ENCODE data around the gene SERPINA5. TPM values are rescaled to one million over a fixed set of nuclear protein-coding genes. Genes with fewer than 3 reads are reported as not detected.
A peak's percentile ranks its signal among the peaks of the same experiment; 100 is the strongest.

The SERPINA5 gene
- 0.50 to 0.54 TPM in 2 of 3 replicates, not detected in the other for total RNA-seq
- long read RNA-seq, partial matches to known transcripts: 0 of 1 reads
- long read RNA-seq, other reads (novel, unspliced or antisense): 0 of 1 reads

GRCh38 chr14:94581127-94581999, at the start of gene SERPINA5:
Gene SERPINA5, plus strand, starts transcription at chr14:94581426. Its CDS starts 5,937 bp downstream, at chr14:94587363.
- no peak for TF ChIP-seq CTCF (IDR thresholded peaks at IDR 0.05)
- no peak within 1 kb of the TSS for H3K27ac Mint-ChIP-seq (ENCODE audit: unreplicated experiment)
- no peak for DNase-seq (ENCODE audit: low spot score)
- no peaks in the 10 kb centered on the region for H3K27me3 Mint-ChIP-seq (ENCODE audit: low read depth)
- H3K36me3 Mint-ChIP-seq (ENCODE audit: low read depth): no peaks in the 10 kb centered on the region
- H3K4me3 Mint-ChIP-seq (ENCODE audit: unreplicated experiment): no peak within 1 kb of the TSS
- H3K9me3 Mint-ChIP-seq (ENCODE audit: low read depth): no peaks in the 10 kb centered on the region
- peaks cover 8% of the 10 kb centered on the region for H3K4me1 Mint-ChIP-seq (ENCODE audit: low read depth)

- Mint-ChIP-seq H3K36me3 (ENCODE audit: low read depth) (no peaks in the 10 kb centered on the region), H3K9me3 (ENCODE audit: low read depth) (peaks cover 1% of the 10 kb centered on the region), H3K27me3 (ENCODE audit: low read depth) (peaks cover 16% of the 10 kb centered on the region), H3K4me3 (ENCODE audit: unreplicated experiment) (no peak overlapping the region), H3K4me1 (ENCODE audit: low read depth) (peaks cover 4% of the 10 kb centered on the region), H3K27ac (ENCODE audit: unreplicated experiment) (no peak overlapping the region)
- DNase-seq (ENCODE audit: low spot score): no peak
- TF ChIP-seq CTCF (IDR thresholded peaks at IDR 0.05): no peak
Measured at GRCh38 chr14:94532447-94532846, 48.8 kb upstream of the SERPINA5 start.

- no peak overlapping the region for H3K4me3 Mint-ChIP-seq (ENCODE audit: unreplicated experiment)
- H3K36me3 Mint-ChIP-seq (ENCODE audit: low read depth): no peaks in the 10 kb centered on the region
- H3K27ac Mint-ChIP-seq (ENCODE audit: unreplicated experiment): no peak overlapping the region
- H3K4me1 Mint-ChIP-seq (ENCODE audit: low read depth): peaks cover 12% of the 10 kb centered on the region
- H3K27me3 Mint-ChIP-seq (ENCODE audit: low read depth): peaks cover 2% of the 10 kb centered on the region
- TF ChIP-seq CTCF (IDR thresholded peaks at IDR 0.05): no peak
- DNase-seq (ENCODE audit: low spot score): no peak
- no peaks in the 10 kb centered on the region for H3K9me3 Mint-ChIP-seq (ENCODE audit: low read depth)
Measured at GRCh38 chr14:94535506-94535905, 45.7 kb upstream of the SERPINA5 start.

GRCh38 chr14:94536836-94537235, 44.4 kb upstream of the SERPINA5 start:
- no peaks in the 10 kb centered on the region for H3K9me3 Mint-ChIP-seq (ENCODE audit: low read depth)
- peak; percentile 54 for TF ChIP-seq CTCF (IDR thresholded peaks at IDR 0.05)
- no peak for DNase-seq (ENCODE audit: low spot score)
- H3K4me3 Mint-ChIP-seq (ENCODE audit: unreplicated experiment): no peak overlapping the region
- peaks cover 15% of the 10 kb centered on the region for H3K4me1 Mint-ChIP-seq (ENCODE audit: low read depth)
- H3K36me3 Mint-ChIP-seq (ENCODE audit: low read depth): no peaks in the 10 kb centered on the region
- H3K27me3 Mint-ChIP-seq (ENCODE audit: low read depth): no peaks in the 10 kb centered on the region
- H3K27ac Mint-ChIP-seq (ENCODE audit: unreplicated experiment): no peak overlapping the region

GRCh38 chr14:94538070-94538740, 43.0 kb upstream of the SERPINA5 start:
- Mint-ChIP-seq H3K27ac (ENCODE audit: unreplicated experiment) (no peak overlapping the region), H3K36me3 (ENCODE audit: low read depth) (no peaks in the 10 kb centered on the region), H3K9me3 (ENCODE audit: low read depth) (no peaks in the 10 kb centered on the region), H3K27me3 (ENCODE audit: low read depth) (no peaks in the 10 kb centered on the region), H3K4me3 (ENCODE audit: unreplicated experiment) (no peak overlapping the region), H3K4me1 (ENCODE audit: low read depth) (peaks cover 17% of the 10 kb centered on the region)
- DNase-seq (ENCODE audit: low spot score): no peak
- TF ChIP-seq CTCF (IDR thresholded peaks at IDR 0.05): no peak
